Measurements from ENCODE around the gene SH2D1B. TPM values are rescaled to one million over a fixed set of nuclear protein-coding genes. Genes with fewer than 3 reads are reported as not detected.

SH2D1B gene
- total RNA-seq, 6 donors from 2014 or later: 0.61 to 3.4 (median 1.1) TPM; not detected in 1

DNA sequence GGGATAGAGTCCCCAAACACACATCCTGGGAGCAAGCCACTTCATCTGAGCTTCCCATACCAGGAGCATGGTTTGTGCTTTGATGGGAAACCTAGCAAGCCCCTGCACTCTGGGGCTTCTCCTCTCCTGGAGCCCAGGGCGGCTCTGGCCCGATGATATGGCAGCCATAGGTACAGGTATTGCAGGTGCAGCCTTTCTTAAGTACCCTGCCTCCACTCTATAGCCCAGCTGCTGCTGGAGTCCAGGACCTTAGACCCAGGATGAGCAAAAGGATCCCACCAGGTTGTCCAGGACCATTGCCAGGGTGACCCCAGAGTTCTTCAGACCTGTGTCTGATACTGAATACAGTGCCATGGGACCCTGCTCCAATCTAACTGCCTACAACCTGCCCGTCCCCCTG lies 26.2 kb downstream of the SH2D1B start:
- WGBS, 2 donors: 94 to 100% methylated on average over 2 to 3 of the region's 3 CpGs
- H3K4me1 ChIP-seq: peaks cover 0 to 7% (median 3%) of the 10 kb centered on the region in 4 donors

GRCh38 chr1:162385280-162385623 lies 26.7 kb downstream of the SH2D1B start:
- no peak for ATAC-seq (ENCODE audit: low FRiP score in 2 of 2)
- no peaks in the 10 kb centered on the region for H3K9me3 ChIP-seq
- 73 to 89% methylated on average over 3 of the region's 3 CpGs for WGBS, 2 donors
- no peaks in the 10 kb centered on the region for H3K36me3 ChIP-seq
- TF ChIP-seq POLR2AphosphoS5 (IDR thresholded peaks at IDR 0.05) (no peak), POLR2A (IDR thresholded peaks at IDR 0.05) (no peak), EP300 (IDR thresholded peaks at IDR 0.05) (no peak)
- TF ChIP-seq, protein P1, sequence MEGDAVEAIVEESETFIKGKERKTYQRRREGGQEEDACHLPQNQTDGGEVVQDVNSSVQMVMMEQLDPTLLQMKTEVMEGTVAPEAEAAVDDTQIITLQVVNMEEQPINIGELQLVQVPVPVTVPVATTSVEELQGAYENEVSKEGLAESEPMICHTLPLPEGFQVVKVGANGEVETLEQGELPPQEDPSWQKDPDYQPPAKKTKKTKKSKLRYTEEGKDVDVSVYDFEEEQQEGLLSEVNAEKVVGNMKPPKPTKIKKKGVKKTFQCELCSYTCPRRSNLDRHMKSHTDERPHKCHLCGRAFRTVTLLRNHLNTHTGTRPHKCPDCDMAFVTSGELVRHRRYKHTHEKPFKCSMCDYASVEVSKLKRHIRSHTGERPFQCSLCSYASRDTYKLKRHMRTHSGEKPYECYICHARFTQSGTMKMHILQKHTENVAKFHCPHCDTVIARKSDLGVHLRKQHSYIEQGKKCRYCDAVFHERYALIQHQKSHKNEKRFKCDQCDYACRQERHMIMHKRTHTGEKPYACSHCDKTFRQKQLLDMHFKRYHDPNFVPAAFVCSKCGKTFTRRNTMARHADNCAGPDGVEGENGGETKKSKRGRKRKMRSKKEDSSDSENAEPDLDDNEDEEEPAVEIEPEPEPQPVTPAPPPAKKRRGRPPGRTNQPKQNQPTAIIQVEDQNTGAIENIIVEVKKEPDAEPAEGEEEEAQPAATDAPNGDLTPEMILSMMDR (IDR thresholded peaks at IDR 0.05): no peak
- no peak overlapping the region for H3K4me3 ChIP-seq
- no peak overlapping the region for H3K27ac ChIP-seq
- peaks cover 0 to 7% (median 3%) of the 10 kb centered on the region in 4 donors for H3K4me1 ChIP-seq
- no peaks in the 10 kb centered on the region for H3K27me3 ChIP-seq
- DNase-seq: no peak

More for the DNA sequence above, 26.2 kb downstream of the SH2D1B start:
- H3K27ac ChIP-seq: no peak overlapping the region
- no peaks in the 10 kb centered on the region for H3K9me3 ChIP-seq
- H3K4me3 ChIP-seq: no peak overlapping the region
- TF ChIP-seq POLR2AphosphoS5 (IDR thresholded peaks at IDR 0.05) (no peak), EP300 (IDR thresholded peaks at IDR 0.05) (no peak), POLR2A (IDR thresholded peaks at IDR 0.05) (no peak)
- TF ChIP-seq, protein P1 (IDR thresholded peaks at IDR 0.05): no peak
- H3K27me3 ChIP-seq: no peaks in the 10 kb centered on the region
- no peaks in the 10 kb centered on the region for H3K36me3 ChIP-seq
- DNase-seq (no peak), ATAC-seq (ENCODE audit: low FRiP score in 2 of 2) (no peak)

- Histone ChIP-seq H3K27me3 (no peaks in the 10 kb centered on the region), H3K4me1 (peaks cover 0 to 7% (median 3%) of the 10 kb centered on the region in 4 donors), H3K9me3 (no peaks in the 10 kb centered on the region), H3K36me3 (no peaks in the 10 kb centered on the region), H3K4me3 (no peak overlapping the region), H3K27ac (no peak overlapping the region)
- no peak for ATAC-seq (ENCODE audit: low FRiP score in 2 of 2)
- WGBS, 2 donors: 93 to 97% methylated on average over 10 of the region's 10 CpGs
- TF ChIP-seq, protein P1 (IDR thresholded peaks at IDR 0.05): no peak
- no peak for TF ChIP-seq EP300 (IDR thresholded peaks at IDR 0.05)
- no peak for TF ChIP-seq POLR2A (IDR thresholded peaks at IDR 0.05)
- no peak for TF ChIP-seq POLR2AphosphoS5 (IDR thresholded peaks at IDR 0.05)
- DNase-seq: peak in 1 of 2 donors; percentile 60
These were observed 27.2 kb downstream of the SH2D1B start for GRCh38 chr1:162384601-162385279.

DNA sequence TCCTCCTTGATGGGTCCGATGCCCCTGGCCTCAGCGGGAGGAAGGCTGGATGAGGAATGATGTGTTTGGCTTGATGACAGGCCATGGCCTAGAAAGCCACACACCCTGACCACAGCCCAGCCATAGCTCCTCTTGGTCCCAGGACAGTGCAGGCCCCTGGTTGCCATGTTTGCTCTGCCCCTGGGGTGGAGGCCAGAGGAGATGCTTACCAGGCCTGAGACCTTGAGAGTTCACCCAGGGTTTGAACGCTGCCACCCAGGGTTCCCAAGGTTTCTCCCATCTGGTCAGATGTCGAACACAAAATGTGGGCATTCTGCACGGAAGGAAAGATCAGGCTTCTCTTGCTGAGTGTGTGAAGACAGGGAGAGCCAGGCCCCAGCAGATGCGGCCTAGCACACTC lies 27.8 kb downstream of the SH2D1B start:
- no peak for ATAC-seq (ENCODE audit: low FRiP score in 2 of 2)
- Histone ChIP-seq H3K36me3 (no peaks in the 10 kb centered on the region), H3K27me3 (no peaks in the 10 kb centered on the region), H3K27ac (no peak overlapping the region), H3K9me3 (no peaks in the 10 kb centered on the region), H3K4me1 (peaks cover 0 to 7% (median 3%) of the 10 kb centered on the region in 4 donors), H3K4me3 (no peak overlapping the region)
- TF ChIP-seq EP300 (IDR thresholded peaks at IDR 0.05) (no peak), POLR2A (IDR thresholded peaks at IDR 0.05) (no peak), POLR2AphosphoS5 (IDR thresholded peaks at IDR 0.05) (no peak)
- TF ChIP-seq, protein P1 (IDR thresholded peaks at IDR 0.05): no peak
- WGBS, 2 donors: 85 to 87% methylated on average over 6 of the region's 6 CpGs
- DNase-seq: no peak

- 92 to 93% methylated on average over 8 of the region's 8 CpGs for WGBS, 2 donors
- H3K9me3 ChIP-seq: no peaks in the 10 kb centered on the region
- ATAC-seq (ENCODE audit: low FRiP score in 2 of 2) (no peak), DNase-seq (no peak)
- H3K4me3 ChIP-seq: no peak overlapping the region
- no peaks in the 10 kb centered on the region for H3K27me3 ChIP-seq
- H3K36me3 ChIP-seq: no peaks in the 10 kb centered on the region
- no peak overlapping the region for H3K27ac ChIP-seq
- peaks cover 0 to 7% (median 3%) of the 10 kb centered on the region in 4 donors for H3K4me1 ChIP-seq
- TF ChIP-seq POLR2AphosphoS5 (IDR thresholded peaks at IDR 0.05) (no peak), POLR2A (IDR thresholded peaks at IDR 0.05) (no peak), EP300 (IDR thresholded peaks at IDR 0.05) (no peak)
- TF ChIP-seq, protein P1 (IDR thresholded peaks at IDR 0.05): no peak
These were observed 28.4 kb downstream of the SH2D1B start for GRCh38 chr1:162383516-162383915.

All from upper lobe of left lung (tissue), 6 donors.